ENCODE data around the gene ADGRG7.

ADGRG7 gene

DNA sequence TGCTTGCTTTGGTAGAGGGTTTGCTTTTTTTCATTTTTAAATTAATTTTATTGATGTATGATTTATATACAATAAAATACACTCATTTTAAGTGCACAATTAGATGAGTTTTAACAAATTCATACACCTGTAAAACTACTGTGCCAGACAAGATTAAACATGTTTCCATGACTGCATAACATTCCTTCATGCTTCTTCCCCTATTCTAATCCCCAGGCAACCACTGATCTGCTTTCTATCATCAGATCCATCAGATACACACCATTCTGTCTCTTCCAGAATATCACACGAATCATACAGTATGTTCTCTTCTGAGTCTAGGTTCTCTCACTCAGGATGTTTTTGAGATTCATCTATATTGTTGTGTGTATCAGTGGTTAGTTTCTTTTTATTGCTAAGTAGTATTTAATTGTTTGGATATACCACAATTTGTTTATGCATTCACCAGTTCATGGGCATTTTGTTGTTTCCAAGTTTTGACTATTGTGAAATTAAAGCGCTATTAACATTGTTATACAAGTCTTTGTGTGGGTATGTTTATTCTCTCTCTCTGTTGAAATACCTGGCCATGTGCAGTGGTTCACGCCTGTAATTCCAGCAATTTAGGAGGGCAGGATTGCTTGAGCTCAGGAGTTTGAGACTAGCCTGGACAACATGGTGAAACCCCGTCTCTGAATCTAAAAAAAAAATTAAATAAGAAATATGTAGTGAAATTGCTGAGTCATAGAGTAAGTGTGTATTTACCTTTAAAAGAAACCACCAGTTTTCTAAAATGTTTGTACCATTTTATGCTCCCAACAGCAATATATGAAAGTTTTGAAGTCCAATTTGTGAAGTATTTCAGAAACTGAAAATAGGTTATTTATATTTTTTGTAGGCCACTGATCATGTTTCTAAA lies 92.9 kb downstream of the ADGRG7 start:
- DNase-seq (ENCODE audit: low read depth in 2 of 2): no peak

DNA sequence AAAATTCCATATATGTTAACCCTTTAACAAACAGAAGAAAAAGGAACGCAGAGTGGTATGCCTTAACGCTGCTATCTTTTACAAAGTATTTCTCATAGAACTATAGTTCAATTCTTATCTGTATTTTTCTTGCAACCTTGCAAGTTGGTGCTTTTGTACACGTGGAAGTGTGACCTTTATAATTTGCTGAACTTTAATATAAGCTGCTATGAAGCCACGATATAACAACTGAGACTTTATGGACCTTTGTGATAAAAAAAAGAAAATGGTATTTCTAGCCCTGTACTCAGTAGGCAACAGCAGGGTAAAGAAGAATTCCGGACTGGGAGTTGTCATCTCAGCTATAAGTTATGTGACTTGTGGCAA lies 93.6 kb downstream of the ADGRG7 start:
- DNase-seq (ENCODE audit: low read depth in 2 of 2): no peak

DNA sequence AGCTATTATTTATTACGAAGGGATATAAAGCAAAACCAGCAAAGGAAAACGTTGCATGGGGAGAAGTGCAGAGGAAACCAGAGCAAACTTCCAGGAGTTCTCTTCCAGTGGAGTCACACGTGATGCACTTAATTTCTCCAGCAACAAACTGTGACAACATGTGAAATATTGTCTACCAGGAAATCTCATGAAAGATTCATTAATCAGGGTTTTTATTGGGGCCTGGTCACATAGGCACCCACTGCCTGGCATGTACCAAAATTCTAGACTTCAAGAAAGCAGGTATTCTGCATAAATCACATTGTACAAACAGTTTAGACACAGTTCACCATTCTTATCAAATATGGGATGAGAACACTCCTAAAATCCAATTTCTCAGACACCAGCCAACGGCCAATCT lies 94.5 kb downstream of the ADGRG7 start:
- no peak for DNase-seq (ENCODE audit: low read depth in 2 of 2)

DNA sequence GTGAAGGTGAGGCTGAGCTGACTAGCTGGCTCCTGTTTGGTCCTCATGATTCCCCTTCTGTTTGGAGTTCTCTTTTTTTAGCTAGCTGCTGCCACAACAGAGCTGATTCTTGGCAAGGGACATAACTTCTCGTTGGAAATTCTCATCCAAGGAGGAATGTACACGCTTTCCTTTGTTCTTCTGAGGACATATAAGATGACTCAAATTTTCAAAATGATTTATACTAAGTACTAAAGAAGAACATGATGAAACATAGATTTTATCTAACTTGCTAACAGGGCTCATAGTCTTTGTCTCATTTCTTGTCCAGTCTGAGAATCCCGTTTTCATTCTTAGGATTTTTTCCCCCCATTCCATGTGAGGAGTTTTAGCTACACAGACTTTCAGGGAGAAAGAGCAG lies 97.0 kb downstream of the ADGRG7 start:
- DNase-seq (ENCODE audit: low read depth in 2 of 2): no peak

DNA sequence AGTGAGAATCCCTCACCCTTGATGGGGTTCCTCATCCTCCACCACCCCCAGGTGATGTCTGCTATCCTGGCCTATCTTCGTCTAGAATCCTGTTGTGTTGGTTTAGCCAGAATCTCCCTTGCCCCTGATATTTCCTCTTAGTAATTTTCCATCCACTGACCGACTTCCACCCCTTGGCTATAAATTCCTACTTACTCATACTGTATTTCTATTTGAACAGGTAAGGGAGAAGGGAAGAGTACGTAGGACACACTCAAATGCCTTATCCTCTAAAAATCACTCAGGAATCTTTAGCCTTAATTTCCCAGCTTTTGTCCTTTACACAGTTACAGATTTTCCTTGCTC lies 99.2 kb downstream of the ADGRG7 start:
- DNase-seq (ENCODE audit: low read depth in 2 of 2): no peak

DNA sequence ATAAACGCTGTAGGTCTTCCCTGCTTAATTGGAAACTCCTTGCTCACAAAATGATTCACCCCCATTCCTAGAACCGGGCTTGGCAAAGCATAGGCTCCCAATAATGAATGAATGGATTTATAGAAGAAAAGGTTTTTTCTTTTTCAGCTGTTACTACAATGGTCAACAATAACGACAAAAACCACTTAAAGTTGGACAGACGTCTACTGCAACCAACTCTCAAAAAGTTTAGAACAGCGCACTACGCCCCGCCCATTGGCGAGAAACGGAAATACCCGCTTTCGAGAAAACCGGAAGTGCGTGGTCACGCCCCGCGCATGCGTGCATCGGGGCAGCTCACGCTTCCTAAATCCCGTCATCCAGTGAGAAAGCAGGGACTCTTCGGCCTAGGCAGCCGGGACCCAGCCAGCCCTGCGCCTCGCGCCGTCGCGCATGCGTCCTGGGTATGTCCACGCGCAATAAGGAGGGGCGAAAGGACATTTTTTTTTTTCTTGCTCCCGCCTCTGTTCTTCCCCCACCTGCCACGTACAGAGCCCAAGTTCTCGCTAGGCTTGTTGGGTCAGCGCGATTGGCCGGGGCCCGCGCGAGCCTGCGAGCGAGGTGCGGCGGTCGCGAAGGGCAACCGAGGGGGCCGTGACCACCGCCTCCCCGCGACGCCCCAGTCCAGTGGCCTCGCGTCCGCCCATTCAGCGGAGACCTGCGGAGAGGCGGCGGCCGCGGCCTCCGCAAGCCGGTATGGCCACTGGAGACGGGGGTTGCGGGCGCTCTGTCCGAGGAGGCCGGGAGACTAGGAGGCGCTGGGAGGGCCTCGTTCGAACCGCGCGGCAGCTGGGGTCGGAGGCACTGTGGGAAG lies 99.8 kb downstream of the ADGRG7 start, which contains the start of gene TFG:
Gene TFG, plus strand, starts transcription at position 506 of the 853 bp plus-strand sequence. CDS start 4,192 bp downstream, outside the sequence.
- peak; percentile 93 to 96 for DNase-seq (ENCODE audit: low read depth in 2 of 2)

DNA sequence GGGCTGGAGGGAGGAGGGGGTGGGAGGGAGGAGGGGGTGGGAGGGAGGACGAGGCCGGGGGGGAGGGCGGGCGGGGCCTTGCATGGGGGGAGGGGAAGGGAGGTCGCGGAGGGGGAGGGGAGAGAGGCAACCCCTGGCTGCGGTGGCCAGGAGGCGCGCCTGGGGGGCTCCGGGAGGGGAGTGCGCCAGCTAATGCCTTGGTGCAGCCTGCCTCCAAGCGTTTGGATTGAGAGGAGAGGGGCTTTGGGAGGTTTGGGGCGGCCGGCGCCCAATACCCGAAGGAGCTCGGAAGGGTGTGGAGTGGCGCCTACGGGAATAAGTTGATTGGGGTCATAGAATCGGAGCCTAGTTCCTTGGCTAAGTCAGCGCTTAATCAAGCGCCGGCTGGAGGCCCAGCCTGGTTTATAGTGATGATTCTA lies 100.5 kb downstream of the ADGRG7 start:
- peak in 1 of 2 donors; percentile 13 for DNase-seq (ENCODE audit: low read depth in 2 of 2)

DNA sequence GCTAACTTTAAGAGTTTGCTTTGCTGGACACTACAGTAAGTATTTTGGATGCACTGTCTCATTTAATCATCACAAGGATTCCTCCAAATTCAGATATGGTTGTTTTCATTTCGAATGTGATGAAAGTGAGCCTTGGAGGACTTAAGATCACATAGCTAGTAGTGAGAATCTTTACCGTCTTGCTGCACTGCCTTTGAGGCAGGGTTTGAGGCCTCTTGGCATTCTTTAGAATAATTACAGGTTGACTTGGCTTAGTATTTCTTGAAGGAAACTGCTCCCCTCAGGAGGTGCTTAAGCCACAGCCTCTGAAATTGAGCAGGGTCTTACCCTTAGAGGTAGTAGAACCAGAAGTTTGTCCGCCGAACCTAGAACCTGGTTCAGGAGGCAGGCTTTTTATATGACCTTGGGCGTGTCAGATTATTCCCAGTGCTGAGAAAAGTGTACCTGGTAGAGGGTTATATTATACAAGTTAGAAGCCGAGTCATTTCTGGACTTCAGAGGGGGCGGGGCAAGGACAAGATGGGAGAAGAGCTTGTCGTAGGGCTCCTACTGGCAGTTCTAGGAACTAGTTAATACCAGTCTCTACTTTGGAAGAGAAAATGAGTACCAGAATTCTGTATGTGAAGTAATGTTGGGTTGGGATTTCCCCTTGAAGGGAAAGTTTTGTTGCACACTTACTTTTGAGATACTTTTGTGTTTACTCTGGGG lies 101.0 kb downstream of the ADGRG7 start:
- DNase-seq (ENCODE audit: low read depth in 2 of 2): peak; percentile 1 to 13

DNA sequence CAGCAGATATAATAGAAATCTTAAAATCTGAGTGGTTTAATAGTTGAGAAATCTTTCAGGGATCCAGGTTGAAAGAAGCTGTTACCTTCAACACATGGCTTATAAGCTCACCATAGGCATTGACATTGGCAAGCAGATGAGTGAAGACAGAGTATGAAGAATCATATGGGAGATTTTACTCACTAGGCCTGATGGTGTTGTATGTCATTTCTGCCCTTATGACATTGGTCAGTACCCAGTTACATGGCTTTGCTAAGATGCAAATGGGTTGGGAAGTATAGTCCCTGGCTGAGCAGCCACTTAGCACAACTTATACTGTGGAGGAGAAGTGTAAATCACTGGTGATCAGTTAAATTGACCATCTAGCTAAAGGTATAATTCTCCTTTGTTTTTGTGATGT lies 105.8 kb downstream of the ADGRG7 start:
- no peak for DNase-seq (ENCODE audit: low read depth in 2 of 2)

DNA sequence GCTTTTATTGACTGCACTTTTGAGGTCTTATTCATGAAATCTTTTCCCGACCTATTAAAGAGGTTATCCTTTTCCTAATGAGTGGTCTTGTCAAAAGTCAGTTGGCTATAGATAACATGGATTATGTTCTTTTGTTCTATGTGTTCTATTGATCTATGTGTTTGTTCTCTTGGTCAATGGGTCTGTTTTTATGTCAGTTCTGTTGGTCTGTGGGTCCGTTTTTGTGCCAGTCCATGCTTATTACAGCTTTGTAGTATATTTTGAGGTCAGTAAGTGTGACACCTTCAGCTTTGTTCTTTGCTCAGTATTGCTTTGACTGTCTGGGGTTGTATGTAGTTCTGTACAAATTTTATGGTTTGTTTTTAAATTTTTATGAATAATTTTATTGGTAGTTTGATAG lies 107.7 kb downstream of the ADGRG7 start:
- DNase-seq (ENCODE audit: low read depth in 2 of 2): no peak

DNA sequence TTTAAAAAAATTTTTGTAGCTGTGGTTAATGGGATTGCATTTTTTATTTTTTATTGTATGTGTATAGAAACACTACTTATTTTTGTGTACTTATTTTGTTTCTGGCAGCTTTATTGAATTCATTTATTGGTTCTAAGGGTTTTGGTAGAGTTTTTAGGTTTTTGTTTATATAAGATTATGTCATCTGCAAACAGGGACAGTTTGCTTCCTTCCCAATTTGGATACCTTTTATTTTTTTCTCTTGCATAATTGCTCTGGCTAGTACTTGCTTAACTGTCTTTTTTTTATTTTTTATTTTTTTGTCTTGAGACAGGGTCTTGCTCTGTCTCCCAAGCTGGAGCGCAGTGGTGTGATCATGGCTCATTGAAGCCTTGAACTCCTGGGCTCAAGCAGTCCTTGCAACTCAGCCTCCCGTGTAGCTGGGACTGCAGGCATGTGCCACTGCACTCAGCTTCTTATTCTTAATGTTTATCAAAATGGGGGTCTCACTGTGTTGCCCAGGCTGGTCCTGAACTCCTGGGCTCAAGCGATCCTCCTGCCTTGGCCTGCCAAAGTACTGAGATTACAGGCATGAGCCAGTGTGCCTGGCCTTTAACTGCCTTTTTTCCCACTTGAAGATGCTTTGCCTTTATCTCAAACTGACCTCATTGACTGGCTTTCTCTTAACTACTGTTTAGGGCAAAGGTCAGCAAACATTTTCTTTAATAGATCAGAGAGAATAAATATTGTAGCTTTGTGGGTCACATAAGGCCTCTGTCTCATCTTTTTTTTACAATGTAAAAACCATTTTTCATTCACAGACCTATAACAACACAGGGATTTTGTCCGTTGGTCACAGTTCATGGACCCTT lies 108.5 kb downstream of the ADGRG7 start:
- DNase-seq (ENCODE audit: low read depth in 2 of 2): no peak

DNA sequence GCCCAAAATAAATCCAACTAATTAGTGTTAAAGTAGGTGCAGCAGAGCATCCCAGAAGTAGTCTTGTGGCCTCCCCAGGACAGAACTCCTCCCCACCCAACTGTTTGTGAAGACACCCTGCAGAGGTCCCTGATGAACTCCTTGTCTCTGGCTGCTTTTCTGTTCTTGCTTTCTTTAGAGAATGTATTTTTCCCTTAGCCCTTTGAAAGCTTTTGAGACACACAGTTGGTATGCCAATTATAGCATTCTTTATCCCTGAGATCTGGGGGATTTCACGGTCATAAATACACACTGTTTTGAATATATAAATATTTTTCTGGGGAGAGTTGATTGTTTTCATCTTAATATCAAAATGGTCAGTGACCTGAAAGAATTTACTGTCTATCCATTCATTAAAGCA lies 109.7 kb downstream of the ADGRG7 start:
- no peak for DNase-seq (ENCODE audit: low read depth in 2 of 2)

DNA sequence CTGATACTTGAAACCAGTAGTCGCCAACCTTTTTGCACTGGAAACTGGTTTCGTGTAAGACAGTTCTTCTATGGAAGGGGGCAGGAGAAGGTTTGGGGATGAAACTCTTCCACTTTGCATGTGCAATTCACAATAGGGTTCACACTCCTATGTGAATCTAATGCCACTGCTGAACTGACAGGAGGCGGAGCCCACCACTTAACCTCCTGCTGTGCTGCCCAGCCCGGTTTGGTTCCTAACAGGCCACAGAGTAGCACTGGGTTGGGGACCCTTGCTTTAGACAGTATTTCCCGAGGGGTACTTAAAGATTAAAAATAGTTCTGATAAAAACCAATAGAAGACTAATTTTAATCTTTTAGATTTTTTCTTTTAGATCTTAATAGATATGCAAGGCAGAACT lies 111.0 kb downstream of the ADGRG7 start:
- no peak for DNase-seq (ENCODE audit: low read depth in 2 of 2)

DNA sequence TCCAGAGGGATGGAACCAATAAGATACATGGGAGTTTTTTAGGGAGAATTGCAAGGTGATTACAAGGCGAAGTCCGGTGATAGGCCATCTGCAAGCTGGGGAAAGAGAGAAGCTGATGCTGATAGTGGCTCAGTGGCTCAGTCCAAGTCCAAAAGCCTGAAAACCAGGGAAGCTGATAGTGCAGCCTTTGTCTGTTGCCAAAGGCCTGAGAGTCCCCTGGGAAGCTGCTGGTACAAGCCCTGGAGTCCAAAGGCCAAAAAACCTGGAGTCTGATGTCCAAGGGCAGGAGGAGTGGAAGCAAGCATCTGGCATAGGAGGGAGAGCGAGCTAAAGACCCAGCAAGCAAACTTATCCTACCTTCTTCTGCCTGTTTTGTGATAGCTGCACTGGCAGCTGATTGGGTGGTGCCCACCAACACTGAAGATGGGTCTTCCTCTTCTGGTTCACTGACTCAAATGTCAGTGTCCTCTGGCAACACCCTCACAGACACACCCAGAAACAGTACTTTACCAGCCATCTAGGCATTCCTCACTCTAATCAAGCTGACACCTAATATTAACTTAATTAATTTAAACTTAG lies 116.6 kb downstream of the ADGRG7 start:
- no peak for DNase-seq (ENCODE audit: low read depth in 2 of 2)

DNA sequence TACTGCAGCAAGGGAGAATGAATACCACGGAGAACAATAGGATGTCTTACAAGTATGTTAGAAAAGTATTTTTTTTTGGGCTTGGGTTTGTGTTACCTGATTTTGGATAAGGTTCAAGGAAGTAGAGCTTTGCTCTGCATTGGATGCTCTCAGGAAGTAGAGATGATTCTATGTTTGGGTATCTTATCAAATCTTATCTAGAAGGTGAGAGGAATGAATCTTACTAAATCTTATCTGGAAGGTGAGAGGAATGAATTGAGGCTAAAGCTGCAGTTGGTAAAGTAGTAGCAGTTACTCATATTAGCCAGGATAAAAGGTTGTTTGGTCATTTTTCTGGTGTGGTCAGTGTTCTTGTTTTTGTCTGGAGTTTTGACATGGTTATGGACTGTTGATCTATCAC lies 117.3 kb downstream of the ADGRG7 start:
- no peak for DNase-seq (ENCODE audit: low read depth in 2 of 2)

DNA sequence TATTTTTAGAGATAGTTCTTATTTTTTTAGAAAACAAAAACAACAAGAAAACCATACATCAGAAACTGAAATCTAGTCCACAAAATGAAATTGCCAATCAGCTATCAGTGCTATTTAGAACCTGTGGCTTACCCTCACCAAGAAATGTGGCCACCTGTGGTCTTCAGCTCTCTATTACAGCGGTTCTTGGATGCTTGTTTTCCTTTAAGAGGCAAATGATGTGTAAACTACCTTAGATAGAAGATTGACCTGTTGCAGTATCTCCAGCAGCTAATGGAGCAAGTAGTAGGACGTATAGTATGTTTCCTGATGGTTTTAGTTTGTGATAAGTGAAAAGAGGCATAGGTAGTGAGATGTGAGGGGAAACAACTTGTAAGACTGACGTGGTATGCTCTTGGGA lies 121.1 kb downstream of the ADGRG7 start:
- DNase-seq (ENCODE audit: low read depth in 2 of 2): no peak

DNA sequence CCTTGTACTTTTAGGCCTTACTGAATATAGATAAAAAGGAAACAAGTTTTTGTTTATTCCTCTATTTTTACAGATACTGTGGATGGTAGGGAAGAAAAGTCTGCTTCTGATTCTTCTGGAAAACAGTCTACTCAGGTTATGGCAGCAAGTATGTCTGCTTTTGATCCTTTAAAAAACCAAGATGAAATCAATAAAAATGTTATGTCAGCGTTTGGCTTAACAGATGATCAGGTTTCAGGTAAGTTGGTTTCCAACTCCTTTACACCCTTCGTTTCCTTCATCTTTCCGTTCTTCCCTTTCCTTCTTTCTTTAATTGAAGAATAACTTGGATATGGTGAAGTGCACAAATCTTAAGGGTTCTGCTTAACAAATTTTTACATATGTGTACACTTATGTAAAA lies 123.0 kb downstream of the ADGRG7 start:
- DNase-seq (ENCODE audit: low read depth in 2 of 2): no peak

DNA sequence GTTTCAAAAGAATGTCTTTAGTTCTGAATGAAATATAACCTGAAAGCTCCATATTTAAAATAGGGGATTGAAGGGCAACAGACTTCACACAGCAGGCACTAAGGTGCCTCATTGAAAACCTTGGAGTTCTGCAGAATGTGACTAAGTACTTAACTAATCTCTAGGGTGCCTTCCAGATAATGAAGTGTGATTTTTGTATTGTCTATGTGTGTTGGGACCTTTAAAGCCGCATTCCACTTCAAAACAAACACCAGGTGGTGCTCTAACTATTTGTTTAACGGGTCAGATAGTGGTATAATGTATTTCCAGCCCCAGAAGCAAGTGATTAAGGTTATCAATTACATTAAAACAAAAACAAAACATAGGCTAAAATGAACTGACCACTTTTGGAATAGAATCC lies 127.9 kb downstream of the ADGRG7 start:
- DNase-seq (ENCODE audit: low read depth in 2 of 2): no peak

DNA sequence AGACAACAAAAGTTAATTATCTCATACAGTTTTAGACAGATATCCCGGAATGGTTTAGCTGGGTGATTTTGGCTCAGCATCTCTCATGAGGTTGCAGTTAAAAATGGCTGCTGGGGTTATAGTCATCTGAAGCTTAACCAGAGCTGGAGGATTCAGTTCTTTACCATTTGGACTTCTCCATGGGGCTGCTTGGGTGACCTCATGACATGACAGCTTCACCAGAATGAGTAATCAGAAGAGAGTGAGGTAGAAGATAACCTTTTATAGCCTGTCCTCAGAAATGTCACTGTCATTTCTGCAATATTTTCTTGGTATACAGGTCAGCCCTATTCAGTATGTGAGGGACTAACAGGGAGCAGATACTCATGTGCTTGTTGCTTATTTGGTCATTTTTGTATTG lies 130.8 kb downstream of the ADGRG7 start:
- DNase-seq (ENCODE audit: low read depth in 2 of 2): no peak

DNA sequence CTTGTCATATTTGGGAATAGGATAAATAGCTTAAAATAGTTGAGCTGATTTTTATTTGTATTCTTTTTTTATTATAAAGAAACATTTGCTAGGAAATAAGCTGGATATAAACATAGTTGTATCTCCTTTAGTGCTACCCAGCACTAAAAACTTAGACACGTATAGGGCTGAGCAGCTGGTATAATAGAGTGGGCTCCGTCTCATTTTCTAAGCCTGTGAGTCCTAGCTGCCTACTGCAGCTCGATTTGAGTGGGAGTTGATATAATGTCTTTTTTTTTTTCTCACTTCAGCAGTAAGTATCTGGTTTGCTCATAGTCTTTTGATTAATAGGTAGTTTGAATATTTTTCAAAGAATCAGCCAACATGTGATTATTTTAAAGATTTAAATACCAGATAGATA lies 134.1 kb downstream of the ADGRG7 start:
- DNase-seq (ENCODE audit: low read depth in 2 of 2): no peak

DNA sequence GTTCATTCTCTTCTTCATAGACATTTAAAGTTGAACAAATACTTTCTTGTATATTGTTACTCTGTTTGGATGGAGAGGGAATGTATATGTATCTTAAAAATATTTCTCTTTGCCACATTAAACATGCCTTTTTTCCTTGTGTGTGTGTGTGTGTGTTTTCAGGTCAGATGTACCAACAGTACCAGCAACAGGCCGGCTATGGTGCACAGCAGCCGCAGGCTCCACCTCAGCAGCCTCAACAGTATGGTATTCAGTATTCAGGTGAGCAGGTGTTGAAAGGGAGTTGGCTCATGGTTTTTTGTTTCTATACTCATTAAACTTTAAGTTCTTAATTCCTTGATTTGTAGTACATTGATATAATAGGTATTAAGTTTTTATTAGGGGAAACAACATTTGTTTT lies 135.3 kb downstream of the ADGRG7 start:
- no peak for DNase-seq (ENCODE audit: low read depth in 2 of 2)
